Measurements from ENCODE around the gene HSD17B3.

GRCh38 chr9:96204853-96205252 is 97.1 kb downstream of the HSD17B3 start:
- TF ChIP-seq CTCF (IDR thresholded peaks at IDR 0.05; ENCODE audit: low read depth, low read length) (no peak), POLR2A (IDR thresholded peaks at IDR 0.05; ENCODE audit: extremely low read depth, insufficient read length) (no peak)
